Activated naive CD4-positive, alpha-beta T cell treated with anti-CD3 and anti-CD28 coated beads, Interleukin-2, amount 50 U/mL, for 72 hours (primary cell): ENCODE data around the gene C19orf67. TPM values are rescaled to one million over a fixed set of nuclear protein-coding genes. Genes with fewer than 3 reads are reported as not detected.

Experiments used
- total RNA-seq, 2 donors: library from RNA; stranded (reverse); gene quantifications; one replicate each; pipeline ENCODE4 v1.2.3, GENCODE V29; 2022

The C19orf67 gene
- total RNA-seq, 2 donors from 2014 or later = not detected

Other genes with a start within 250 kb of the C19orf67 start
- under 1 TPM; 0.88 to 0.98 TPM for gene NANOS3, start 208.6 kb downstream of the C19orf67 start, total RNA-seq
- 10 to 100 TPM in 1 of 2 donors, 1 to 10 TPM in 1; 5.1 to 10.5 TPM for gene BRME1, start 179.7 kb downstream of the C19orf67 start, total RNA-seq
- 10 to 100 TPM; 29.4 to 57.9 TPM for gene CC2D1A, start 179.6 kb downstream of the C19orf67 start, total RNA-seq
- gene PODNL1, start 147.4 kb downstream of the C19orf67 start, total RNA-seq = under 1 TPM in 1 of 2 donors, not detected in 1; 0.34 TPM
- 10 to 100 TPM; 59.0 to 90.0 TPM for gene DCAF15, start 133.3 kb downstream of the C19orf67 start, total RNA-seq
- gene RFX1, start 79.5 kb downstream of the C19orf67 start, total RNA-seq = 10 to 100 TPM in 1 of 2 donors, 1 to 10 TPM in 1; 9.7 to 14.5 TPM
- gene RLN3, start 57.6 kb downstream of the C19orf67 start, total RNA-seq = not detected
- 10 to 100 TPM; 59.6 to 68.0 TPM for gene IL27RA, start 54.0 kb downstream of the C19orf67 start, total RNA-seq
- gene PALM3, start 23.7 kb downstream of the C19orf67 start, total RNA-seq = not detected
- 1 to 10 TPM; 1.2 to 4.2 TPM for gene MISP3, start 13.0 kb downstream of the C19orf67 start, total RNA-seq
- 100 to 1,000 TPM in 1 of 2 donors, 10 to 100 TPM in 1; 39.7 to 101 TPM for gene SAMD1, start 5.0 kb upstream of the C19orf67 start, total RNA-seq
- 10 to 100 TPM; 66.3 to 84.5 TPM for gene PRKACA, start 32.0 kb upstream of the C19orf67 start, total RNA-seq
- gene ASF1B, start 50.8 kb upstream of the C19orf67 start, total RNA-seq = 10 to 100 TPM; 68.3 to 76.1 TPM
- 10 to 100 TPM in 1 of 2 donors, 1 to 10 TPM in 1; 9.2 to 25.7 TPM for gene ADGRL1, start 120.4 kb upstream of the C19orf67 start, total RNA-seq